Measurements from ENCODE around the gene CCNK.

Gene CCNK

GRCh38 chr14:99441157-99441870 lies 39.9 kb upstream of the CCNK start:
- H3K27ac ChIP-seq, result no peak overlapping the region
- no peak for TF ChIP-seq CTCF (conservative IDR thresholded peaks at IDR 0.05)
- TF ChIP-seq ZFX (IDR thresholded peaks at IDR 0.05), result peak; percentile 11; the same call in 1 of the 2 replicates

- TF ChIP-seq ZFX (IDR thresholded peaks at IDR 0.05) (no peak), CTCF (conservative IDR thresholded peaks at IDR 0.05) (no peak)
- H3K27ac ChIP-seq, result no peak overlapping the region
Measured at GRCh38 chr14:99441918-99442317, 39.3 kb upstream of the CCNK start.

DNA sequence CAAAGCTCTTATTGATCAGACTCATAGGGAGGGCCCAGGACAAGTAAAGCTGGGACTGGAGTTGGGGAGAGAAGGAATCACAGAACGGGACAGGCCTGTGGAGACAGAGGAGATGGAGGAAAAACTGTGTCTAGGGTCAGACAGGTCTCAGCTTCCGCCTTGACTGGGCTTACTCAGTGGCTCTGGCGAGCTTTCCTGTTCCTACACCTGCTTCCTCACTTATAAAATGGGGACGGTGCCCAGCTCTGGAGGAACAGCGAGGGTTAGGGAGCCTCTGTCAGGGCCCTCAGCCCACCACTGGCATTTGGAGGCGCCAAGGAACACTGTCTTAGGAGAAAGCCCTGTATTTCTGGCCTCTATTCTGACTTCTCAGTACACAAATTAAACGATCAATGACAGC lies 35.3 kb upstream of the CCNK start:
- TF ChIP-seq ZFX (IDR thresholded peaks at IDR 0.05), result no peak
- TF ChIP-seq CTCF (conservative IDR thresholded peaks at IDR 0.05), result no peak
- H3K27ac ChIP-seq, result no peak overlapping the region

DNA sequence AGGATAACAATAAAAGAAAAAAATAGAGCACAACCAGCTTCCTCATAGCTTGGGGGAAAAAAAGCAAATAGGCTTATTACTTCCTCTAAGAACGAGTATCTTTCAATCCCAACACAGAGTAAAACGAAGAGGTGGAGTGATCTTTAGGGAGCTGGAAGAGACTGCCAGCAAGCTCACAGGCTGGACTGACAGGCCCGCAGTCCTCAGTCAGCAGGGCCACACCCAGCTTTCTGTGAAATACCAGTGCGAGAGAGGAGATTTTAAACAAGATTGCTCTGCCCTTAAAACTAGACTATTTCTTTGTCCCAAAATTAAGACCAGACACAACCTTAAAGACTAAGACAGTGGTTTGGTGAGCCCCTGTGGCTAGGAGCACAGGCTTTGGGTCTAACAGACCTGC lies 33.5 kb upstream of the CCNK start:
- no peak overlapping the region for H3K27ac ChIP-seq
- TF ChIP-seq CTCF (conservative IDR thresholded peaks at IDR 0.05), result no peak
- no peak for TF ChIP-seq ZFX (IDR thresholded peaks at IDR 0.05)

DNA sequence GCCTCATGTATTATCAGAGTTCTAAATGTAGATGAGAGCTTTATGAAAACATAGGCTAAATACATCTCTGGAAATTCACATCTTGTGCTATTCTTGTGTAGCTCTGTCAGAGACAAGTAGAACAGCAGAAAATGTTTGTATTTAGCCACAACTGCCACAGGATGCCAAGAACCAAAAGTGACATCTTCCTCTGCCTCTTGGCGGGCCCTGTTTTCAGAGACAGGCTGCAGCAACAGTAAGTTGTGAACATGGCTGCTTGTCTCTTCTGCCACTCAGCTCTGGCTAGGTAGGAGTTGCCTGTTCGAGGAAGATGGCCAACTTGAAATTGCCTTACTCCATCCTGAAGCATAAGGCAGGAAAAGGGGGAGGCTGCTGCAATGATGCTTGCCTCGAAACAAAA lies 30.9 kb upstream of the CCNK start:
- TF ChIP-seq ZFX (IDR thresholded peaks at IDR 0.05) (no peak), CTCF (conservative IDR thresholded peaks at IDR 0.05) (no peak)
- H3K27ac ChIP-seq, result no peak overlapping the region

DNA sequence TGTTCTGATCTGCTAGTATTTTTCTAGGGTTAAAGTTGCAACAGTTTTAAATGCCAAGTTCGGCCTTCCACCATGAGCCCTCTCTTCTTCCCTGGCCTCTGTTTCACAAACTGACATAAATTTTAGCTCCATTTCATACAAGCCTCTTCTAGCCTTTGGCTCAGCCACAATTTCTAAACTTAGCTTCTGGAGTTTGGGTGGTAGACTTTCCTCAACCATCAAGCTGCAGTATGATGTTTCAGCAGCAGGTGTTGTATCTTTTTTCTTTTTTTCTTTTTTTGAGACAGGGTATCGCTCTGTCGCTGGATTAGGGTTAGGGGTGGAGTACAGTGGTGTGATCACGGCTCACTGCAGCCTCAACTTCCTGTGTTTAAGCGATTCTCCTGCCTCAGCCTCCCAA lies 30.0 kb upstream of the CCNK start:
- no peak overlapping the region for H3K27ac ChIP-seq
- TF ChIP-seq ZFX (IDR thresholded peaks at IDR 0.05) (no peak), CTCF (conservative IDR thresholded peaks at IDR 0.05) (no peak)

DNA sequence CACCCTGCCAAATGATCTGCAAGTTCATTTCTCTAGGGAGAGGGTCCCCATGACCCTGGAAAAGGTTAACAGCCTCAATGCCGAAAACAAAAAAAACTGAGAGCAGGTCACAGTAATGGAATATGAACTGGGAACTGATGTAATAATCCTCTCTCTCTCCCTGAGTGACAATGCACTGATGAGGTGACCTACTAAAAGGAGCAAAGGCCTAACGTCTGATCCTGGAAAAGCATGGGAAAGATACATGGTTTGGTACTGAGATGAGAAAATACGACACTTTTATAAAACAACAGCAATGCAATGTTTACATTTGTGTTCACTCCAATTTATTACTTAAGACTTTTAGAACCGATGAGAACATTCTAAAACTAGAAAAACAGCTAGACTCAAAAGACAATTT lies 28.2 kb upstream of the CCNK start:
- TF ChIP-seq CTCF (conservative IDR thresholded peaks at IDR 0.05), result no peak
- TF ChIP-seq ZFX (IDR thresholded peaks at IDR 0.05), result no peak
- H3K27ac ChIP-seq, result no peak overlapping the region

Measured in C4-2B (cell line).